ENCODE measurements around the gene PI4KB. TPM values are rescaled to one million over a fixed set of nuclear protein-coding genes. Genes with fewer than 3 reads are reported as not detected.

The PI4KB gene
- total RNA-seq, 4 donors from 2014 or later: 54.8 to 79.5 (median 68.9) TPM

- intact Hi-C loops (cut with DNase I): no loop called here
- Histone ChIP-seq H3K4me1 (no peaks in the 10 kb centered on the region), H3K9me3 (no peaks in the 10 kb centered on the region), H3K27ac (replicated peaks in 1 of 4) (no peak overlapping the region), H3K27me3 (no peaks in the 10 kb centered on the region), H3K36me3 (peaks cover 0 to 19% (median 15%) of the 10 kb centered on the region in 4 donors), H3K4me3 (no peak overlapping the region)
- WGBS: 60% methylated on average over 3 of the region's 3 CpGs
- TF ChIP-seq EP300 (IDR thresholded peaks at IDR 0.05) (no peak), CTCF (IDR thresholded peaks at IDR 0.05) (no peak), POLR2AphosphoS5 (IDR thresholded peaks at IDR 0.05) (no peak)
- no peak for DNase-seq (ENCODE audit: extremely low spot score)
These were observed 53.2 kb downstream of the PI4KB start for GRCh38 chr1:151273924-151274466.

GRCh38 chr1:151267760-151268159 is 59.5 kb downstream of the PI4KB start:
- 73% methylated on average over 4 of the region's 4 CpGs for WGBS
- Histone ChIP-seq H3K27ac (replicated peaks in 1 of 4) (no peak overlapping the region), H3K27me3 (no peaks in the 10 kb centered on the region), H3K4me1 (no peaks in the 10 kb centered on the region), H3K9me3 (no peaks in the 10 kb centered on the region), H3K4me3 (no peak overlapping the region), H3K36me3 (peaks cover 38 to 81% (median 77%) of the 10 kb centered on the region in 4 donors)
- TF ChIP-seq POLR2A (IDR thresholded peaks at IDR 0.05; ENCODE audit: low read depth): no peak
- no peak for TF ChIP-seq POLR2AphosphoS5 (IDR thresholded peaks at IDR 0.05)
- no peak for TF ChIP-seq CTCF (IDR thresholded peaks at IDR 0.05)
- TF ChIP-seq EP300 (IDR thresholded peaks at IDR 0.05): no peak
- DNase-seq (ENCODE audit: extremely low spot score): no peak
- intact Hi-C loops (cut with DNase I): no loop called here

- Histone ChIP-seq H3K27me3 (no peaks in the 10 kb centered on the region), H3K27ac (replicated peaks in 1 of 4) (no peak overlapping the region), H3K4me3 (no peak overlapping the region), H3K36me3 (peaks cover 44 to 91% (median 85%) of the 10 kb centered on the region in 4 donors), H3K4me1 (peaks cover 0 to under 1% (median 0%) of the 10 kb centered on the region in 4 donors), H3K9me3 (no peaks in the 10 kb centered on the region)
- intact Hi-C loops (cut with DNase I): no loop called here
- no peak for DNase-seq (ENCODE audit: extremely low spot score)
- WGBS: 67% methylated on average over 8 of the region's 8 CpGs
- TF ChIP-seq CTCF (IDR thresholded peaks at IDR 0.05) (no peak), POLR2AphosphoS5 (IDR thresholded peaks at IDR 0.05) (no peak), EP300 (IDR thresholded peaks at IDR 0.05) (no peak), POLR2A (IDR thresholded peaks at IDR 0.05; ENCODE audit: low read depth) (no peak)
These were observed 60.4 kb downstream of the PI4KB start for GRCh38 chr1:151266821-151267220.

GRCh38 chr1:151266315-151266714 is 60.9 kb downstream of the PI4KB start:
- no peak overlapping the region for H3K4me3 ChIP-seq
- TF ChIP-seq POLR2AphosphoS5 (IDR thresholded peaks at IDR 0.05): no peak
- TF ChIP-seq POLR2A (IDR thresholded peaks at IDR 0.05; ENCODE audit: low read depth): no peak
- no peak for TF ChIP-seq EP300 (IDR thresholded peaks at IDR 0.05)
- no peak for TF ChIP-seq CTCF (IDR thresholded peaks at IDR 0.05)
- WGBS: 93% methylated on average over 3 of the region's 3 CpGs
- H3K36me3 ChIP-seq: peaks cover 44 to 91% (median 86%) of the 10 kb centered on the region in 4 donors
- intact Hi-C loops (cut with DNase I): no loop called here
- no peak overlapping the region for H3K27ac ChIP-seq (replicated peaks in 1 of 4)
- H3K27me3 ChIP-seq: no peaks in the 10 kb centered on the region
- peaks cover 0 to 6% (median 0%) of the 10 kb centered on the region in 4 donors for H3K4me1 ChIP-seq
- DNase-seq (ENCODE audit: extremely low spot score): no peak
- no peaks in the 10 kb centered on the region for H3K9me3 ChIP-seq
